GM12801 (cell line): Measurements from ENCODE around the gene GET3.

Experiments used
- TF ChIP-seq, protein P1 (sequence below): IDR thresholded peaks from one replicate; pipeline ENCODE4 v1.5.1; 2011; ENCODE audit warnings: control low read depth; ENCODE audit not compliant: insufficient read length; ENCODE audit errors: extremely low read depth

GET3 gene

GRCh38 chr19:12706332-12706718 lies 31.0 kb upstream of the GET3 start:
- TF ChIP-seq, protein P1, sequence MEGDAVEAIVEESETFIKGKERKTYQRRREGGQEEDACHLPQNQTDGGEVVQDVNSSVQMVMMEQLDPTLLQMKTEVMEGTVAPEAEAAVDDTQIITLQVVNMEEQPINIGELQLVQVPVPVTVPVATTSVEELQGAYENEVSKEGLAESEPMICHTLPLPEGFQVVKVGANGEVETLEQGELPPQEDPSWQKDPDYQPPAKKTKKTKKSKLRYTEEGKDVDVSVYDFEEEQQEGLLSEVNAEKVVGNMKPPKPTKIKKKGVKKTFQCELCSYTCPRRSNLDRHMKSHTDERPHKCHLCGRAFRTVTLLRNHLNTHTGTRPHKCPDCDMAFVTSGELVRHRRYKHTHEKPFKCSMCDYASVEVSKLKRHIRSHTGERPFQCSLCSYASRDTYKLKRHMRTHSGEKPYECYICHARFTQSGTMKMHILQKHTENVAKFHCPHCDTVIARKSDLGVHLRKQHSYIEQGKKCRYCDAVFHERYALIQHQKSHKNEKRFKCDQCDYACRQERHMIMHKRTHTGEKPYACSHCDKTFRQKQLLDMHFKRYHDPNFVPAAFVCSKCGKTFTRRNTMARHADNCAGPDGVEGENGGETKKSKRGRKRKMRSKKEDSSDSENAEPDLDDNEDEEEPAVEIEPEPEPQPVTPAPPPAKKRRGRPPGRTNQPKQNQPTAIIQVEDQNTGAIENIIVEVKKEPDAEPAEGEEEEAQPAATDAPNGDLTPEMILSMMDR = no peak

DNA sequence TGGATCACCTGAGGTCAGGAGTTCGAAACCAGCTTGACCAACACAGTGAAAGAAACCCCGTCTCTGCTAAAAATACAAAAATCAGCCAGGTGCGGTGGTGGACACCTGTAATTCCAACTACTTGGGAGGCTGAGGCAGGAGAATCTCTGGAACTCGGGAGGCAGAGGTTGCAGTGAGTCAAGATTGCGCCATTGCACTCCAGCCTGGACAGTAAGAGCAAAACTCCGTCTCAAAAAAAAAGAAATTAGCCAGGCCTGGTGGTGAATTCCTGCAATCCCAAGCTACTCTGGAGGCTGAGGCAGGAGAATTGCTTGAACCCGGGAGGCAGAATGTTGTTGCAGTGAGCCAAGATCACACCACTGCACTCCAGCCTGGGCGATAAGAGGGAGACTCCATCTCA lies 28.7 kb upstream of the GET3 start:
- TF ChIP-seq, protein P1 = no peak

DNA sequence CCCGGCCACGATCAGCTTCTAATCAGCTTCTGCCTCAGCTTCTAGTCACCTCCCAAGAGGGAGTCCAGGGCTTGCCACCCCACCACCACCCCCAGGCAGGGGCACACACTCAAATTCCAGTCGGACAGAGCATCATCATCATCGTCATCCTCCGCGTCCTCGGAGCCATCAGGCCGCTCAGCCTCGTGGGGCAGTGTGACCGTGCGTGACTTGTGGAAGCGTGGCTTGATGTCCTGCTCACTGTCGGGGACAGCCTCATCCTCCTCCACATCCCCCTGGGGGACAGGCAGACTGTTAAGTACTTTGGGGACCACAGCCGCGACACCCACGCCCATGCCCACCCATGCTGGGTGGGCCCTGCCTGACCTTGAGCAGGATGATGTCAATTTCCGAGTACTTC lies 26.1 kb upstream of the GET3 start:
- TF ChIP-seq, protein P1 = no peak

- TF ChIP-seq, protein P1 = no peak
Measured at GRCh38 chr19:12715102-12715501, 22.2 kb upstream of the GET3 start.

DNA sequence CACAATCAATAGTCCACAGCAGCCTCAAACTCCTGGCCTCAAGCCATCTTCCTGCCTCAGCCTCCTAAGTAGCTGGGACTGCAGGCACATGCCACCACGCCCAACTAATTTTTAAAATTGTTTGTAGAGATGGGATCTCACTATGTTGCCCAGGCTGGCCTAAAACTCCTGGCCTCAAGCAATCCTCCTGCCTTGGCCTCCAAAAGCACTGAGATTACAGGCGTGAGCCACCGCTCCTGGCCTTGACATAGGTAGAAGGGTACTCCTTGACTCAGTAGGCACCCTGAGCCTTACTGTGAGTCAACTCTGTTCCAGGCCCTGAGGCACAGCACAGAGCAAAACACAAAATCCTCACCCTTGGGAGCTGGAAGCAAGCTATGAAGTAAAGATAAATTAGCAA lies 21.4 kb upstream of the GET3 start:
- TF ChIP-seq, protein P1 = no peak

GRCh38 chr19:12720296-12720695 lies 17.0 kb upstream of the GET3 start:
- TF ChIP-seq, protein P1 = no peak

DNA sequence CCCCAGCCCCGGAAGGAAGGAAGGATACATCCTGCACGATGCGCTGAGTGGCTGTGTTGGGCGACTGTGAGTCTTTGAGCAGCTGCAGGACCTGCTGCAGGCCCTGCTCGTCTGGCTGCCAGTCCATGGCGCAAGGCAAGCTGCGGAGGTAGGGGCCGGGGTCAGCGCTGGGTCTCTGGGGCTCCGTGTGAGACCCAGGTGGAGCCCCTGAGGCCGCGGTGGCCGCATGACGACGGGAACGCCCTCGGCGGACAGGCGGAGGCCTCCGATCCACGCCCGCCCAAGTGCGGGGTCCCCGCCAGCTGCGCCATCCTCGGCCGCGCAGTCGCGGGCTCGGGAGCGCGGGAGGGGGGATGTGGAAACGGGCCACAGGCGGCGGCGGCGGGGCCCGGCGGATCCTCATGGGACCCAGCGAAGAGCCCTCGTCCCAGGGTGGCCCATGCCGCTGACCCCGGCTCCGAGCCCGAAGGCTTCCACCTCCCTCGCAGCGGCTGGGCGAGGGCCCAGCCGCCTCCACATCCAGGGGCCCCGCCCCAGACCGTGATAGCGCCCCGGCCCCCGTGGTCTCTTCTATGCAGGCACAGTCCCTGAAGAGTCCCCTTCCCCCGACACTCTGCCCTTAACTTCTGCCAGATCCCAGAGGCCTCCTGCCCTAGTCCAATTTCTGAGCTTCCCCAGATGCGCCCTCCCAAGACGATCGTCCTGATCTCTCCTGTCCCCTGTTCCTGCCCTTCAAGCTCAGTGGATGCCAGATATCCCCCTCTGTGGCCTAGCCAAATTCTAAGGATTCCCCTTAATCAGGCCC lies 16.2 kb upstream of the GET3 start:
- TF ChIP-seq, protein P1 = no peak
